GM21423 (cell line): Measurements from ENCODE around the gene RFPL4A.

ENCODE experiments used
- ATAC-seq: cut with Tn5 transposase; IDR thresholded peaks from one replicate; pipeline ENCODE4 v1.9.1; 2021; ENCODE audit warnings: mild to moderate bottlenecking, moderate library complexity; ENCODE audit not compliant: unreplicated experiment

The RFPL4A gene

GRCh38 chr19:55801416-55801815, 42.5 kb downstream of the RFPL4A start:
- ATAC-seq, result no peak

- ATAC-seq, result no peak
Measured at GRCh38 chr19:55802281-55802680, 43.4 kb downstream of the RFPL4A start.

- no peak for ATAC-seq
Measured at GRCh38 chr19:55809381-55810058, 50.6 kb downstream of the RFPL4A start.

- ATAC-seq, result no peak
Measured at GRCh38 chr19:55811340-55811739, 52.4 kb downstream of the RFPL4A start.

GRCh38 chr19:55812449-55812848, 53.6 kb downstream of the RFPL4A start:
- no peak for ATAC-seq
